Bone marrow (tissue), 2 donors: Measurements from ENCODE around the gene ACSBG1.

Source experiments
- DNase-seq, 2 donors: peaks; one replicate each; lab custom pipeline; 2025; lab: John Stamatoyannopoulos, UW

The ACSBG1 gene

GRCh38 chr15:78222745-78223395 is 11.5 kb downstream of the ACSBG1 start:
- no peak for DNase-seq

DNA sequence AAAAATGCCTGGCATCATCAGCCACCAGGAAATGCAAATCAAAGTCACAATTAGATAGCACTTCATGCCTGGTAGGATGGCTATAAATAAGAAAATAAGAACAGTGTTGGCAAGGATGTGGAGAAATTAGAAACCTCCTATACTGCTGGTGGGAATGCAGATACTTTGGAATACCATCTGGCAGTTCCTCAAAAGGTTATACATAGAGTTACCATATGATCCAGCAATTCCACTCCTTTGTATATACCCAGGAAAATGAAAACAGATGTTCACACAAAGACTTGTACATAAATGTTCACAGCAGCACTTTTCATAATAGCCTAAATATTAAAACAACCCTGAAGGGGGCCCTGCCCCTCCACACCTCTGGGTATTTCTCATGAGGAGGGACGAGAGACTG is 13.7 kb downstream of the ACSBG1 start:
- DNase-seq = no peak

DNA sequence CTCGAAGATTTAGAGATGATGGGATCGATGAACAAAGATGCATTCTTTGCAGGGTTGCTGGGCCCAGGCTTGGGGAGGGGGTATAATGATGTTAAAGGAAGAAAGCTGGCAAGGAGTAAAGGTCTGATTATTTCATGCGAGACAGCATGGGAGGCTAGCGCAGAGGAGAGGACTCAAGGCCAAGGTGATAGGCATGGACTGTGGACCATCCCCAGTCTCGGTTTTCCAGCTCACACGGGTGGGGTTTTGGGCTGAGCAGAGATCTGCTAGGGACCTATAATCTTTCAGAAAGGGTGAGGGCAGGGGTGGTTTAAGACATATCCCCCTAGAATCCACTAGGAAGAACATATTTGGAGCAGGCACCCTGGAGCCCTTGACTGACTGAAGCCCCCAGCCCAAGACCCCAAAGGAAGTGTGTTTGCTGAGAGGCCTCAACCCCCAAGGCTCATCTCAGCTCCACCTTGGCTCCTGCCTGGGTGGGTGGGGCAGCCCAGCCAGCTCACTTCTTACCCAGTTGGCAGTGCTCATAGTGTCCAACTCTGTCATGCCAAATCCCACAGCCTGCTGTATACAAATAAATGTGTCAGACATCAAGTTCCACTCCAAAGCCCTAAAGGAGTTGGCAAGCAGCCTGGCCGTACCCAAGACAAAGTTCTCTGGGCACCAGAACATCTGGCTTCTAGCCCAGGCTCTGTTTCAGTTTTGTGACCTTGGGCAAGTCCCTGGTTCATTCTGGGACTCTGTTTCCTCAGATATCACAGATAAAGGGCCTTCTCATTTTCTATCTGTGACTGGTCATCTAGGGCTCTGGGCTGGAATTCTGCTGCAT is 17.9 kb downstream of the ACSBG1 start:
- DNase-seq = no peak

DNA sequence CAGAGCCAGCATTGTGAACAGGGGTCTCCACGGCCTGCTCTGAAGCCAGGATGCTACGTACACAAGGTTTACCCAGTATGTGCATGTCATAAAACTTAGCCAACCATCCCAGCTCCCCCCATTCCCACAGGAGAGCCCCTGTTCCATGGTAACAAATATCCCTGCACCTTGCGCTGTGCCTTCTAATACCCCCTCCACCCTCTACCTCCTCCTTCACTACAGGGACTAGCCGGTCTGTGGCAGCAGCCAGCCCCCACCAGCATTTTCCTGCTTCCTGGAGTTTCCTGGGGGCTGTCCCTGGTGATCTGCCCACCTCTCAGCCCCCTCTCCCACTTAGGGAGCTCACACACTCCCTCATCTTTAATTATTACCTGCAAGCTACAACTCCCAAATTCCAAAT is 20.4 kb downstream of the ACSBG1 start:
- DNase-seq = no peak

DNA sequence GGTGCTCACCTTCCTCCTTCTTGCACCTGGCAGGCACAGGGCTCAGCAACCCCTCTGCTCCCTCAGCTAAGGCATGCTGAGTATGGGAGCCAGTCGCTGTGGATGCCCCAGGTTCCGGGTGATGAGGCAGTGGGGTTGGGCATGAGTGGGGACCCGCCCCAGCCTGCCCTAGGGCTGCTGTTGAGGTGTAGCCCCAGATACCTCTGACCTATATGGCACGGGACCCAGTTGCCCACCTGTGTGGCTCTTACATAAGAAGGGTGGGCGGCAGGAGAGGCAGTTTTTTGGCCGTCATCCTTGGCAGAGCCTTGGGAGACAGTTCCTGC is 21.0 kb downstream of the ACSBG1 start:
- no peak for DNase-seq

DNA sequence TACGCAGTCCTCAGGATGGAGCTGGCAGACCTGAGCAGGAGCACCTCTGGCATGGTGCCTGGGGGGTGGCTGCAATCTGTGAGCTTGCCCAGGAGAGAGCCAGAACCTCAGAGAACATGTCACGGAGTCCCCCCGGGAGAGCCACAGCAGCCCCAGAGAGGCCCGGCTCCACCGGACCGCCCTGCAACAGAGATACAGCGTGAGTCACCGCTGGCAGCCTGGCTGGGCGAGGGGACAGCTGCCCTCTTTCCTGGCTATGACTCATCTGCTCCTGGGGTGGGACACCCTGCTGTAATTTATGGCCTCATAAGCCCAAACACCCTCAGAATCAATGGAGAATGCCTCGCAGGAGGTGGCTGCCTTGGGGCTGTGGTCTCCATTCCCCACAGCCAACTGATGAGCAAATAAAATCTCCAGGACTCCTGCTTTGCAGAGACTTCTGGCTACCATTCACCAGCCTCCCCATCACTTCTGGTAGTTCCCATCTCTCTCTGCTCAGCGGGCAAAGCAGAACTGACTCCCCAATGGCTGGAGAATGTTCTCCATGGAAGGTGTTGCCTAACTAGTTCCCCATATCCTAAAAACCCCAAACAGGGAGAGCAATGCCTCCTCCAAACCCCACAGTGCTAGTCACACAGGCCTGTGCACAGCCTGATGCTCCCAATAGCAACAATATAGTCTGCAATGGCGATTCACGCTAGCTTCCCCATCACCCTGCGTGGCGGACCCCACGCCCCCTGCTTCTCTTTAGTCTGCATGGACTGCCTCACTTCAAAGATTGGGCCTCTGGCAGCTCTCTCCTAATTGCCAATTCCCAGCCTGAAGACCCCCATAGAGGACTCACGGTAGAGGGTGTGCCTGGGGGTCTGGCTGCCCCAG is 21.6 kb downstream of the ACSBG1 start:
- DNase-seq = peak in 1 of 2 donors; percentile 41

DNA sequence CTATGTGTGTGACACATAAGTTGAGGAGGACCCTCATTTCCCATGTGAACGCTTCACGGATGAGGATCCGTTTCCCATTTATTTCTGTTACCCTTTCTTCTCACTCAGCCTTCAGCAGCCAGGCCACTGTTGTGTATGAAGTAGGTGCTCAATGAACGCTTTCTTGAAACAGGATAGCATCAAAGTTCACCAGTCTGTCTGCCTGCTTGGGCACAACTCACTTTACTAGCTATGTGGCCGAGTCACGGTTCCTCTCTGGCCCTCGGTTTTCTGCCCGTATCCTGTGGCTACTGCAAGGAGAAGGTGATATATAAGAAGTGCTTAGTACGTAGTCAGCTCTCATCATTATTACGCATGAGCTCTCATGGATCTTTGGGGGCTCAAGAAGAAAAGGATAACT is 22.4 kb downstream of the ACSBG1 start:
- no peak for DNase-seq

DNA sequence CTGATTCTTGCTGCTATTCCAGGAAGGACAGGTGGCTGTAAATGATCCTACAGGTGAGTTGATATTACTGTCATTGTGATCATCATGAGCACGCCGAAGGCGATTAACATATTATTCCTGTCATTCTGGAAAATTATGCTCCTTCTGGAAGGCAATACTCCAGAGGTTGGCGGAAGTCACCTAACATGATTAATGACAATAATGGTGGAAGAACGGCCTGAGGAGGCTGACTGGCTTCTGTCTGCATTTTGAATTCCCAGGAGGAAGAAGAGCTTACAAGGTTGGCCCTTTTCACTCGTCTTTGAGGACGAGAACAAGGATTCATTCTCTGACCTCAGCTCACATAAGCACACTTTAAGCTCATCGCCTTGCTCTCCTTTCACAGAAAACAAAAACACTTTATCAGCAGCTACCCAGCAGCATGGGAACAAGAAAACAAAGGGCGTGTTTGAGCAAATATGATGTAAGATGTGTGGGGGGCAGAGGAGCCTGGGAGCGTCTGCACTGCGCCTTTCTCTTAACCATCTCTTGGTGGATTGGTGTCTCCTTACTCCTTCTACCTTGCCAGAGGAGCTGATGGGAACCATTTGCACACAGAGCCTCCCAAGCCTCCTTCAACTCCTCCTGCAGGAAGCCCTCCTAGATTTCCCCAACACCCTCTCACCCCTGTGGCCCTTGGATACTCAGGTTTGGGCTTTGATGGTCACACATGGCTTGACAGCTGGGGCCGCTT is 23.0 kb downstream of the ACSBG1 start:
- no peak for DNase-seq

DNA sequence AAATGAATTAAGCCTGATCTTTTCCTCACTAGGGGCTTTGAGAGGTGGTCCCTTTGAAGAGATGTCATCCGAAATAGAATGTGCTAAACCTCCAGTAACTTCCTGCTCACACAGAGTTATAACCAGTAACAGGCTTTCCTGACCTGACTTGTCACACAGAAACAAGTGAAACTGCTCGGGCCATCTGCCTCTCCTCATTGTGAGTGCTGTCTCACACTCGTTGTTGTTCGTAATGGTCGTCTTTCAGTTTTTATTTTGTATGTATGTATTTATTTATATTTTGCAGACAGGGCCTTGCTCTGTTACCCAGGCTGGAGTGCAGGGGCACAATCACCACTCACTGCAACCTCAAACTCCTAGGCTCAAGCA is 24.0 kb downstream of the ACSBG1 start:
- no peak for DNase-seq

GRCh38 chr15:78209646-78210348 is 24.6 kb downstream of the ACSBG1 start:
- no peak for DNase-seq

GRCh38 chr15:78208887-78209645 is 25.3 kb downstream of the ACSBG1 start:
- no peak for DNase-seq

DNA sequence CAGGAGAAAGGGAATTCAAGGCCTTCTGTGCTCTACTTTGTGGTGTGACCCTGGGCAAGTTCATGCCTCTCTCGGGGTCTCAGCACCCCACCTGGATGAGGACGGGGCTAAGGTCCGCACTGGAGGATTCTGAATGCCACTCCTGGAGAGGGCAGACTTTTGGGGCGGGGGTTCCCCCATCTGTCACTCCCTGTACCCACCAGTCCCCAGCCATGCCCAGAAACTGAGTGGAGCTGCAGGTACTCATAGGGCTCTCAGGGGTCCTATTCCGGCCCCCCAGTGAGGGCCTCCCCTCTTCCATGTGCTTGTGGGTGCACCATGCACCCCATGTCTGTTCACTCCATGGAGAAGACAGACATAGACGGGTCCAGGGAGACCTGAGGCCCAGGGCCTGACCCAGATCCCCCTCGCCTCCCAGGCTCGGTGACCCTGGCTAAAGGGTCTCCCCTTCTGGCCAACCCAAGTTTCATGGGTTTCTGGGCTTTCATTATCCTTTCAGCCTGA is 26.0 kb downstream of the ACSBG1 start:
- no peak for DNase-seq

DNA sequence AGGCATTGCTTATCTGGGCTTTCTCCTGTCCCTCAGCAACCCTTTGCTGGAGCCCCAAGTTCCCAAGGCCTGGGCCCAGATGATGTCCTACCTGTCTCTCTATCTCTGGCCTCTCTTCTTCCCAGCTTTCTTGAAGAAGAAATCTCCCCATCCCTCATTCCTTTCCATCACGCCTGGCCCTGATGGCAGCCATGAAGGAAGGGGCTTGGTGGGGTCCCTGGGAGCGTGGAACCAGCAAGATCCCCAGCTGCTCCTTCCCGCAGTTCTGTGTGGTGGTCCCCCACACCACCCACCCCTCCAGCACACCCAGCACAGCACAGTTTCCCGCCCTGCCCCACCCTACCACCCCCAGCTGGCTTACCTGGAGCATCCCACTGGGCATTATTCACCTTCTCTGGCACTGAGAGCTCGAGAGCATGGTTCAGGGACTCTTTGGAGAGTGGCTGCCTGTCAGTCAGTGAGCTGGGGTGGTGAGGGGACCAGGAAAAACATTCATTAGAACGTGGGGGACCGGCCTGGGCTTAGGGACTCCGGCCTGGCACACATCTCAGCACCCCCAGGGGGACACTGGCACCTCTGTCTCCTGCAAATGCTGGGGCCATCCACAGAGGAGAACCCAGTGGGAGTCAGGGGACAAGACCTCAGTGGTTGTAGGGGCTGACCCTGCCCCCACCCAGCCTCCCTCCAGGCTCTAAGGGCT is 26.6 kb downstream of the ACSBG1 start:
- DNase-seq = no peak

DNA sequence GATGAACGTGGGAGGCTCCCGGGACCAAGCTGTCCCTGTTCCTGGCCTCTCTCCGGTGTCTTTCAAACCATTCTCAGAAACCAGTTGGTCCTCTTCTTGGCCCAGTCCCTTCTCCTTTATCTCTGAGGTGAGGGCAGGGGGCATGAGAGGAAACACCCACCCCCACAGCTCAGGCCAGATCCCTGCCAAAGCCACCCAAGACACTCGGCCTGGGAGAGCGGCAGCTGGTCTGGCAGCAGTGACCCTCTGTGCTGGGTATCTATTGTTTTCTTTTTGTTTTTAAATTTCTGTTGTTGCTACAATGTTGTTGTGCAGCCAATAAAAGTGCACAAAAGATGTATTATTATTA is 27.3 kb downstream of the ACSBG1 start:
- no peak for DNase-seq

DNA sequence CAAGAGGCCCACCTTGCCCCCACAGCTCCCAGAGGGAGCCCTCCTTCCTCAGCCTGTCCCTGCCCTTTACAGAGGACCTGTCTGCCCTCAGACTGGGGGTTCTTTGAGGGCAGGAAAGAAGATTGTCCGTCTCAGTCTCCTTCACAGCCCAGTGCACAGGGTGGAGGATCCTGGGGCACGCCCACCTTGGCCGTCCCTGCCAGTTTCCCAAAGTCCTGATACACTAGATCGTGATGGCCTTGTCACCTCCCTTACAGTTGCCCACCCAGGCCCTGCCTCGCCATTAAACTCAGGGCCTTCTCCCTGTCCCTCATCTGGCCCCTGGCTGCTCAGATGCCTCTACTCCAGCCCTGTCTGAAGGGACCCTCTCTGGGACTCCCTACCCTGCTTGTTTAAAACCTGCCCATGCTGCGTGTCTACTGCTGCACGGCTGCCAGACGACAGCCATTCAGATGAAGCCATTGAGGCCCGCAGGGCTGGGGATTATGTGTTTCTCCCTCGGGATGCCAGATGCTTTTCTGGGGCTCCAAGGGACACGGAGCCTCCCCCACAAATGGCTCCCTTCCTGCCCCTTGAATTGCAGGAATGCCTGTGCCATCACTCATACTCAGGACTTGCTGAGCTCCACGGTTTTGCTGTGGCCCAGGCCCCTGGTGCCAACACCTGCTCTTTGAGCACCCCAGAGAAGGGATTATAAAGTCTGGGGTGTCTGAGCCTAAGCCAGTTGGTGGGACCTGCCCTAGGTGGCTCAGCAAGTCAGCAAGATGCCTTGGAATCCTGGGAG is 27.8 kb downstream of the ACSBG1 start:
- DNase-seq = no peak

DNA sequence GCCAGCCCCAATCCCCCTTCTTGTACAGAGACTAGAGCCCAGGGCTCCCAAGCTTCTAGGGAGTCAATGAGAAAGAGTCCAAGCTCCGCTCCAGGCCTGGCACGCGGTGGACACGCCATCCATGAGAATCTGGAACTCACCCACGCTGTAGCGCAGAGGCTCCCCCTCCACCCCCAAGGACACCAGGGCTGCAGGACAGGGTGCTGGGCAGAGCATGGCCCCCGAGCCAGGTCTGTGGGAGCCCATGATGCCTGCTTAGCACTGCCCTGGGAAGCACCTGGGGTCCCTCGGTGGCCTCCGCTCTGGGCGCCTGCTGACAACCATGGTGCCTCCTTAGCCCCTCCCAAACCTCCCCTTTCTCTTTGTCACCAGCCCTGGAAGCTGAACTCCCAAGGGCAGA is 28.5 kb downstream of the ACSBG1 start:
- no peak for DNase-seq

DNA sequence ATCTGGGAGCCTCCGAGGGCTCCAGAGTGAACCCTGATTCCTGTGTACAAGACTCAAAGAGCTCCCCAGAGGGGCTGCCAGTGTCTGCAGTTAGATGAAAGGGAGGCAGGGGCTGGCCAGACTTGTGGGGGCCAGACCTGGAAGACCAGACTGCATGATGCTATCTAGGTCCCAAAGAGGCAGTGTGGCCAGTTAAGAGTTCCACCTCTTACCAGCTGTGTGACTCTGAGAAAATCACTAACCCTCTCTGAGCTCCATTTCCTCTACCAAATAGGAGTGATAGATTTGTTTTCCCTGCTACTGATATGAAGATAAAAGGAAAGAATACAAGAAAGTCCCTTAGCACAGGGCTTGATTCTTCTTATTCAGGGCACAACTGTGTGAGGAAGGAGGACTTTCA is 29.0 kb downstream of the ACSBG1 start:
- DNase-seq = no peak

- no peak for DNase-seq
These were observed 29.7 kb downstream of the ACSBG1 start for GRCh38 chr15:78204351-78205309.
